ENCODE measurements around the gene SCUBE2. TPM values are rescaled to one million over a fixed set of nuclear protein-coding genes. Genes with fewer than 3 reads are reported as not detected.

The SCUBE2 gene
- total and polyA plus RNA-seq, 4 donors, result 0.14 to 1.4 (median 0.42) TPM; not detected in 1

GRCh38 chr11:9039198-9039597 lies 52.2 kb downstream of the SCUBE2 start (continued):
- no peak for TF ChIP-seq HNF4A (conservative IDR thresholded peaks at IDR 0.05)
- TF ChIP-seq HNF4G (IDR thresholded peaks at IDR 0.05), result no peak
- no peak for TF ChIP-seq FOXA1 (IDR thresholded peaks at IDR 0.05)
- no peak for TF ChIP-seq NR2F2 (IDR thresholded peaks at IDR 0.05)
- TF ChIP-seq JUND (IDR thresholded peaks at IDR 0.05), result no peak
- no peak for TF ChIP-seq YY1 (IDR thresholded peaks at IDR 0.05)
- no peak for TF ChIP-seq RAD21 (IDR thresholded peaks at IDR 0.05)
- no peak for TF ChIP-seq SP1 (IDR thresholded peaks at IDR 0.05)

DNA sequence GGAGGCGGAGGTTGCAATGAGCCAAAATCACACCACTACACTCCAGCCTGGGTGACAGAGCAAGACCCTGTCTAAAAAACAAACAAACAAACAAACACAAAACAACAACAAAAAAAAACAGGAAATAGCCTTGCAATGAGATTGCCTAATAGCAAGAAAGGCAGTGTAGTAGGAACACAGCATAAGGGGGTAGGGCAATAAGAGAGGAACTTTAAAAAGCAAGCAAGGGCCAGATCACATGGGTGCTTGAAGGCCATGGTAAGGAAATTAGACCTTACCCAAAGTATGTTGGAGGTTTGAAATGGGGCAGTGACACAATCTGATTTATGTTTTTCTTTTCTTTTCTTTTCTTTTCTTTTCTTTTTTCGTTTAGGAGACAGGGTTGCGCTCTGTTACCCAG lies 52.9 kb downstream of the SCUBE2 start:
- H3K27ac ChIP-seq (ENCODE audit: low read depth in 1 of 2, low read length in 2 of 2), result no peak overlapping the region
- no peaks in the 10 kb centered on the region for H3K4me1 ChIP-seq (ENCODE audit: control insufficient read depth in 4 of 4, insufficient read depth in 4 of 4, low read length in 3 of 4)
- H3K9ac ChIP-seq (ENCODE audit: low read depth in 1 of 2, low read length in 2 of 2), result no peak overlapping the region
- WGBS, result 79% methylated on average over 3 of the region's 3 CpGs
- H3K36me3 ChIP-seq (ENCODE audit: control insufficient read depth in 4 of 4, insufficient read depth in 3 of 4, low read depth in 1 of 4, low read length in 3 of 4), result no peaks in the 10 kb centered on the region
- no peak overlapping the region for H3K4me3 ChIP-seq (ENCODE audit: low read depth in 1 of 3, low read length in 3 of 3)
- H3K9me3 ChIP-seq (ENCODE audit: control insufficient read depth in 4 of 4, low read length in 3 of 4), result peaks cover 1 to 6% (median 3%) of the 10 kb centered on the region in 4 donors
- DNase-seq (ENCODE audit: low spot score), result no peak
- TF ChIP-seq HNF4G (IDR thresholded peaks at IDR 0.05), result no peak
- no peak for TF ChIP-seq EGR1 (IDR thresholded peaks at IDR 0.05; ENCODE audit: low read depth in 2 of 2)
- H3K27me3 ChIP-seq (ENCODE audit: control insufficient read depth in 4 of 4, insufficient read depth in 4 of 4, low read length in 3 of 4), result no peaks in the 10 kb centered on the region

- Histone ChIP-seq H3K27me3 (ENCODE audit: control insufficient read depth in 4 of 4, insufficient read depth in 4 of 4, low read length in 3 of 4) (no peaks in the 10 kb centered on the region), H3K4me1 (ENCODE audit: control insufficient read depth in 4 of 4, insufficient read depth in 4 of 4, low read length in 3 of 4) (no peaks in the 10 kb centered on the region), H3K36me3 (ENCODE audit: control insufficient read depth in 4 of 4, insufficient read depth in 3 of 4, low read depth in 1 of 4, low read length in 3 of 4) (no peaks in the 10 kb centered on the region), H3K9ac (ENCODE audit: low read depth in 1 of 2, low read length in 2 of 2) (no peak overlapping the region), H3K4me3 (ENCODE audit: low read depth in 1 of 3, low read length in 3 of 3) (no peak overlapping the region), H3K9me3 (ENCODE audit: control insufficient read depth in 4 of 4, low read length in 3 of 4) (peaks cover 1 to 6% (median 3%) of the 10 kb centered on the region in 4 donors), H3K27ac (ENCODE audit: low read depth in 1 of 2, low read length in 2 of 2) (no peak overlapping the region)
- TF ChIP-seq HNF4G (IDR thresholded peaks at IDR 0.05) (no peak), YY1 (IDR thresholded peaks at IDR 0.05) (no peak), RXRA (IDR thresholded peaks at IDR 0.05) (no peak), HNF4A (conservative IDR thresholded peaks at IDR 0.05) (no peak), SP1 (IDR thresholded peaks at IDR 0.05) (no peak)
- TF ChIP-seq, protein P1, sequence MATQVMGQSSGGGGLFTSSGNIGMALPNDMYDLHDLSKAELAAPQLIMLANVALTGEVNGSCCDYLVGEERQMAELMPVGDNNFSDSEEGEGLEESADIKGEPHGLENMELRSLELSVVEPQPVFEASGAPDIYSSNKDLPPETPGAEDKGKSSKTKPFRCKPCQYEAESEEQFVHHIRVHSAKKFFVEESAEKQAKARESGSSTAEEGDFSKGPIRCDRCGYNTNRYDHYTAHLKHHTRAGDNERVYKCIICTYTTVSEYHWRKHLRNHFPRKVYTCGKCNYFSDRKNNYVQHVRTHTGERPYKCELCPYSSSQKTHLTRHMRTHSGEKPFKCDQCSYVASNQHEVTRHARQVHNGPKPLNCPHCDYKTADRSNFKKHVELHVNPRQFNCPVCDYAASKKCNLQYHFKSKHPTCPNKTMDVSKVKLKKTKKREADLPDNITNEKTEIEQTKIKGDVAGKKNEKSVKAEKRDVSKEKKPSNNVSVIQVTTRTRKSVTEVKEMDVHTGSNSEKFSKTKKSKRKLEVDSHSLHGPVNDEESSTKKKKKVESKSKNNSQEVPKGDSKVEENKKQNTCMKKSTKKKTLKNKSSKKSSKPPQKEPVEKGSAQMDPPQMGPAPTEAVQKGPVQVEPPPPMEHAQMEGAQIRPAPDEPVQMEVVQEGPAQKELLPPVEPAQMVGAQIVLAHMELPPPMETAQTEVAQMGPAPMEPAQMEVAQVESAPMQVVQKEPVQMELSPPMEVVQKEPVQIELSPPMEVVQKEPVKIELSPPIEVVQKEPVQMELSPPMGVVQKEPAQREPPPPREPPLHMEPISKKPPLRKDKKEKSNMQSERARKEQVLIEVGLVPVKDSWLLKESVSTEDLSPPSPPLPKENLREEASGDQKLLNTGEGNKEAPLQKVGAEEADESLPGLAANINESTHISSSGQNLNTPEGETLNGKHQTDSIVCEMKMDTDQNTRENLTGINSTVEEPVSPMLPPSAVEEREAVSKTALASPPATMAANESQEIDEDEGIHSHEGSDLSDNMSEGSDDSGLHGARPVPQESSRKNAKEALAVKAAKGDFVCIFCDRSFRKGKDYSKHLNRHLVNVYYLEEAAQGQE (IDR thresholded peaks at IDR 0.05), result no peak
- TF ChIP-seq, protein P2, sequence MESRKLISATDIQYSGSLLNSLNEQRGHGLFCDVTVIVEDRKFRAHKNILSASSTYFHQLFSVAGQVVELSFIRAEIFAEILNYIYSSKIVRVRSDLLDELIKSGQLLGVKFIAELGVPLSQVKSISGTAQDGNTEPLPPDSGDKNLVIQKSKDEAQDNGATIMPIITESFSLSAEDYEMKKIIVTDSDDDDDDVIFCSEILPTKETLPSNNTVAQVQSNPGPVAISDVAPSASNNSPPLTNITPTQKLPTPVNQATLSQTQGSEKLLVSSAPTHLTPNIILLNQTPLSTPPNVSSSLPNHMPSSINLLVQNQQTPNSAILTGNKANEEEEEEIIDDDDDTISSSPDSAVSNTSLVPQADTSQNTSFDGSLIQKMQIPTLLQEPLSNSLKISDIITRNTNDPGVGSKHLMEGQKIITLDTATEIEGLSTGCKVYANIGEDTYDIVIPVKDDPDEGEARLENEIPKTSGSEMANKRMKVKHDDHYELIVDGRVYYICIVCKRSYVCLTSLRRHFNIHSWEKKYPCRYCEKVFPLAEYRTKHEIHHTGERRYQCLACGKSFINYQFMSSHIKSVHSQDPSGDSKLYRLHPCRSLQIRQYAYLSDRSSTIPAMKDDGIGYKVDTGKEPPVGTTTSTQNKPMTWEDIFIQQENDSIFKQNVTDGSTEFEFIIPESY (IDR thresholded peaks at IDR 0.05), result no peak
- 72% methylated on average over 1 of the region's 1 CpG for WGBS
- no peak for DNase-seq (ENCODE audit: low spot score)
These were observed 53.4 kb downstream of the SCUBE2 start for GRCh38 chr11:9037963-9038362.
